Skeletal muscle satellite cell (primary cell): ENCODE measurements around the gene MN1.

Source experiments
- H3K27me3 ChIP-seq: 2 replicates; pipeline ENCODE4 v1.7.0; 2013; ENCODE audit warnings: low read length; ENCODE audit not compliant: control insufficient read depth, insufficient read depth
- H3K36me3 ChIP-seq: 2 replicates; pipeline ENCODE4 v1.7.0; 2013; ENCODE audit warnings: mild to moderate bottlenecking, control low read depth, low read length; ENCODE audit not compliant: insufficient read depth
- H3K4me1 ChIP-seq: 2 replicates; pipeline ENCODE4 v1.7.0; 2013; ENCODE audit warnings: low read length; ENCODE audit not compliant: control insufficient read depth, insufficient read depth
- H3K4me2 ChIP-seq: 2 replicates; pipeline ENCODE4 v1.7.0; 2013; ENCODE audit warnings: mild to moderate bottlenecking, low read length
- H3K4me3 ChIP-seq: 2 replicates; pipeline ENCODE4 v1.7.0; 2013; ENCODE audit warnings: low read length
- H3K9ac ChIP-seq: 2 replicates; pipeline ENCODE4 v1.7.0; 2013; ENCODE audit warnings: mild to moderate bottlenecking, low read depth, low read length, moderate library complexity
- H3K9me3 ChIP-seq: replicated peaks from 2 replicates; pipeline ENCODE4 v1.7.0; 2013; ENCODE audit warnings: mild to moderate bottlenecking, control low read depth, low read length

The MN1 gene

GRCh38 chr22:27786965-27787364 lies 14.6 kb downstream of the MN1 start:
- Histone ChIP-seq H3K9me3 (no peaks in the 10 kb centered on the region), H3K9ac (no peak overlapping the region), H3K4me3 (no peak overlapping the region), H3K36me3 (no peaks in the 10 kb centered on the region), H3K4me1 (no peaks in the 10 kb centered on the region), H3K4me2 (no peak overlapping the region), H3K27me3 (peaks cover 25% of the 10 kb centered on the region)

DNA sequence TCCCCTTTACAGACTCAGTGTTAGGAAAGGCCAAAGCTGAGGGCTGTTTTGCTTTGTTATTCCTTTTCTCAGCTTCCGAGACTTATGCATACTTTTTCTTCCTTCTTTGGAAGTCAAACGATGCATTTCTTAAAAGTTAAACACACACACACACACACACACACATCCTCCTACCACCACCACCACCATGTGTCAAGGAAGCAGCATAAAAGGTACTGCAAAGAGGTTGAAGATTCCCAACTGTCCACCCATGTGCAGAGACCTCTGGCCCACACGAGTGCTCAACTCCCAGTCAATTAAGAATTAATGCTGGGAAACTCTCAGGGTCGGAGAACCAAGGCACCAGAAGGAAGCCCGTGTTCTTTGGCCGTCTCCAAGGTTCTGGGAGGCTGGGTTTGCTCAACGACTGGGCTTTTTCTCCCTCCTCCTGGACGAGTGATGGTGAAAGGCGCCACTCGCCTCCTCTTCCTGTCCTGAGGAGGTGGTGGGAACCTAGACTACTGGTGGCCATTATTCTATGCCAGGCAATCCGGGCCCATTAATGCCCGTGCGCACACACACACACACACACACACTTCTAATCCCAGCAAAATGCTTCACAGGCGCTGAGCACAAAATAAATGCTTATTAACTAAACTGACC lies 15.1 kb downstream of the MN1 start:
- Histone ChIP-seq H3K27me3 (peaks cover 25% of the 10 kb centered on the region), H3K4me1 (no peaks in the 10 kb centered on the region), H3K4me3 (no peak overlapping the region), H3K9me3 (no peaks in the 10 kb centered on the region), H3K4me2 (no peak overlapping the region), H3K36me3 (no peaks in the 10 kb centered on the region), H3K9ac (no peak overlapping the region)

- no peak overlapping the region for H3K4me3 ChIP-seq
- no peaks in the 10 kb centered on the region for H3K36me3 ChIP-seq
- H3K4me1 ChIP-seq, result no peaks in the 10 kb centered on the region
- no peaks in the 10 kb centered on the region for H3K9me3 ChIP-seq
- H3K4me2 ChIP-seq, result no peak overlapping the region
- no peak overlapping the region for H3K9ac ChIP-seq
- peaks cover 25% of the 10 kb centered on the region for H3K27me3 ChIP-seq
These were observed 15.7 kb downstream of the MN1 start for GRCh38 chr22:27785831-27786230.

GRCh38 chr22:27784120-27784475 lies 17.5 kb downstream of the MN1 start:
- no peaks in the 10 kb centered on the region for H3K4me1 ChIP-seq
- H3K9me3 ChIP-seq, result no peaks in the 10 kb centered on the region
- H3K4me2 ChIP-seq, result no peak overlapping the region
- no peak overlapping the region for H3K9ac ChIP-seq
- peaks cover 18% of the 10 kb centered on the region for H3K27me3 ChIP-seq
- no peaks in the 10 kb centered on the region for H3K36me3 ChIP-seq
- no peak overlapping the region for H3K4me3 ChIP-seq

DNA sequence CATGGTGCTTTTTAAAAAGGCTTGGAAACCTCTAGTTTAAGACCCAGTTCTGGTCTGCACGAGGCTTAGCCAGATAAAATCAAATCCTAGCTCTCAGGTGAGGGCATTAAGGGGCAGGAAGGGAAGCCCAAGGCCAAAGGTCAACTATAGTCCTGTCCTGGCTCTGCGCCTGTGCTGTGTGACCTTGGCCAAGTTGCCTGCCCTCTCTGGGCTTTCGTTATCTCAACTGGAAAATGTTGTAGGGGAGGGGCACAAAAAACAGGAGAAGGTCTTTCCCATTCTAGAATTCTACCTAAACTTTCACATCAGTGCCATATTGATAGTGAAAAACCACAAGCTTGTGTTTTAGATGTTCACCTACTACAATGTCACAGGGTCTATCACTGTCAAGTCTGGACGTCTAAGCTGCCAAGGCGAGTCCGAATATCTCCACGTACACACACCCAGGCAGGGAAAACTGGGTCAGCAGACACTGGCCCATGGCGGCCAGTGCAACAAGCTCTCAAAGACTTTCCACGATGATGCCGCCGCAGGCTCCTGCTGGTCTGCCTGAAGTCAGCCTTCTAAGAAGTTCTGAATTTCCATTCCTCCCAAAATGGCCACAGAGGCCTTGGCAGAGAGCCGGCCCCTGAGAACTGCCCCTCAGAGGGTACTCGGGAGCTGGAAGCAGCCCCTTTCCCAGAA lies 18.0 kb downstream of the MN1 start:
- Histone ChIP-seq H3K4me1 (no peaks in the 10 kb centered on the region), H3K9ac (no peak overlapping the region), H3K4me3 (no peak overlapping the region), H3K36me3 (no peaks in the 10 kb centered on the region), H3K4me2 (no peak overlapping the region), H3K27me3 (peaks cover 13% of the 10 kb centered on the region), H3K9me3 (no peaks in the 10 kb centered on the region)

- no peak overlapping the region for H3K4me3 ChIP-seq
- H3K4me1 ChIP-seq, result peaks cover 7% of the 10 kb centered on the region
- no peaks in the 10 kb centered on the region for H3K36me3 ChIP-seq
- peaks cover 7% of the 10 kb centered on the region for H3K27me3 ChIP-seq
- no peak overlapping the region for H3K4me2 ChIP-seq
- no peaks in the 10 kb centered on the region for H3K9me3 ChIP-seq
- H3K9ac ChIP-seq, result no peak overlapping the region
These were observed 19.5 kb downstream of the MN1 start for GRCh38 chr22:27782088-27782487.

- Histone ChIP-seq H3K4me2 (no peak overlapping the region), H3K4me3 (no peak overlapping the region), H3K27me3 (peaks cover 8% of the 10 kb centered on the region), H3K36me3 (no peaks in the 10 kb centered on the region), H3K9me3 (no peaks in the 10 kb centered on the region), H3K4me1 (peaks cover 7% of the 10 kb centered on the region), H3K9ac (no peak overlapping the region)
These were observed 21.4 kb downstream of the MN1 start for GRCh38 chr22:27780161-27780575.

DNA sequence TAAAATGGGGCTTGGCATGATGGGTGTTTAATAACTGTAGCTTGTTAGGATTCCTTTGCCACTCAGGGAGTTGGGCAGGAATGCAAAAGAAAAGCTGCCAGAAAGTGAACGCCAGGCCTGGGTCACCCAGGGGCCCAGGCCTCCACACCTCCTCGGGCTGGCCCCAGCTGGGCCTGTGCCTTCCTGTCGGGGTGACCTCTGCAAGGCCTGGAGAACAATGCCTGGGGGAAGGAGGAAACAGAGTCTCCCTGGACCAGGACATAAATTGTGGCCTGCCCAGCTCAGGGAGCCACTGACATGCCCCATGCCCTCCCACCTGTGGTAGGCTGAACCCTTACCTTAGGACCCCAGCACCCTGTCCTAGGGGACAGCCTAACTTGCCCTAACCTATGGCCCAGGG lies 21.9 kb downstream of the MN1 start:
- no peaks in the 10 kb centered on the region for H3K9me3 ChIP-seq
- no peak overlapping the region for H3K9ac ChIP-seq
- H3K36me3 ChIP-seq, result no peaks in the 10 kb centered on the region
- H3K27me3 ChIP-seq, result peaks cover 8% of the 10 kb centered on the region
- H3K4me2 ChIP-seq, result no peak overlapping the region
- H3K4me1 ChIP-seq, result peaks cover 7% of the 10 kb centered on the region
- H3K4me3 ChIP-seq, result no peak overlapping the region

DNA sequence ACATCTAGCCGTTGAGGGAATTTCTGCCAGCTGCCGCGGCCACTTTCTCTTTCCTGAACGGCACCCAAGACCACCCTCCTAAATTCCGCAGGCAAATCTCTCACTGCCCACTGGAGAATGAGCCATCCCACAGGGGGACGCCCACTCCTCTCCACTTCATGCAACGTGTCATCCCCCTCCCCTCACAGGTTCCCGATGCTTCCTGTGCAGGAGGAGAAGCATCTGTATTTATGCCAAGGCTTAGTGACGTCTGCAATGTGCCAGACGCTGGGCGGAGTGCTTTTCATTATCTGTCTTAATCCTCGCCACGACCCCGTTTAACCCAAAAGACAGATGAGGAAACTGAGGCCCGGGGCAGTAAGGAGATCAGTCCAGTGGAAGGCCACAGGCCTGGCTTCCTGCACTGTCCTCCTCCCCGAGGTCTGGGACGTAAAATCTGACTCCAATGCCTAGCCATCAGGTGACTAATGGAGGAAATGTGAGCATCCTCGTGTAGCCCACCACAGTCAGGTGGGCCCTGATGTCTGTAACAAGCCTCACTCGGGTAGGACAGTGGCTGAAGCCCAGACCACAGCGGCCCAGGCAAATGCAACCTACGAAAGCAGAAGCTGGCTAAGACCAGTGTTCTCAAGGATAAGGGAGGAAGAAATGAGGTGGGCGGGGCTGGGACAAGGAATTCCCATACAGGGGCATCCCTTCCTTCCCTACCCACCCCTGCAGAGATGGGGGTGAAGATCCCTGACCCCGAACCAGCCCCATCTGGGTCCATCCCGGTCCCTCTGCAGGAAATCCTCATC lies 23.1 kb downstream of the MN1 start:
- peak overlapping the region; percentile 60 for H3K4me3 ChIP-seq

GRCh38 chr22:27777128-27777527 lies 24.4 kb downstream of the MN1 start:
- no peak overlapping the region for H3K4me3 ChIP-seq
- H3K27me3 ChIP-seq, result peaks cover 4% of the 10 kb centered on the region
- peaks cover 7% of the 10 kb centered on the region for H3K4me1 ChIP-seq
- no peaks in the 10 kb centered on the region for H3K36me3 ChIP-seq
- no peaks in the 10 kb centered on the region for H3K9me3 ChIP-seq
- no peak overlapping the region for H3K4me2 ChIP-seq
- H3K9ac ChIP-seq, result no peak overlapping the region

More for the DNA sequence above, 23.1 kb downstream of the MN1 start:
- Histone ChIP-seq H3K36me3 (no peaks in the 10 kb centered on the region), H3K9ac (no peak overlapping the region), H3K27me3 (peaks cover 8% of the 10 kb centered on the region), H3K4me1 (peaks cover 7% of the 10 kb centered on the region), H3K9me3 (no peaks in the 10 kb centered on the region), H3K4me2 (peak overlapping the region; percentile 72)

DNA sequence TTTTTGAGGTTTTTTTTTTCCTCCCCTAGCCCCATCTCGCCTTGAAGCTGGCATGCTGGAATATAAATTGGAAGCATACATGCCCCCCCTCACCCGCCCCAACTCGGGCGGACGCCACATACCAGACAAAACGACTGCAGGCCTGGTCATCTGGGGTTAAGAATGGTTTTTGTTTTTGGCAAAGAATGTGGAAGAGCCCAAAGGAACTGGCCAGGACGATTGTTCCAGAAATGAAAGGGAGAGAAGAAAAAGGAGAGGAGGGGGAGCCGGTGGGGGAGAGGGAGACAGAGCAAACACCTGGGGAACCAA lies 25.0 kb downstream of the MN1 start:
- peaks cover 7% of the 10 kb centered on the region for H3K4me1 ChIP-seq

More for the DNA sequence above, 25.0 kb downstream of the MN1 start:
- Histone ChIP-seq H3K9ac (no peak overlapping the region), H3K27me3 (peaks cover 3% of the 10 kb centered on the region), H3K9me3 (no peaks in the 10 kb centered on the region), H3K4me3 (no peak overlapping the region), H3K36me3 (no peaks in the 10 kb centered on the region), H3K4me2 (no peak overlapping the region)
